C4-2B (cell line): ENCODE results near the gene ZNF467.

ENCODE experiments used
- ZFX ChIP-seq: fragments of 450-650 bp; IDR thresholded peaks from 2 replicates; pipeline ENCODE4 v1.6.1; 2017
- TF ChIP-seq, protein P1 (sequence below): fragments of 450-650 bp; conservative IDR thresholded peaks from 2 replicates; pipeline ENCODE4 v1.5.1; 2017; ENCODE audit warnings: mild to moderate bottlenecking

DNA sequence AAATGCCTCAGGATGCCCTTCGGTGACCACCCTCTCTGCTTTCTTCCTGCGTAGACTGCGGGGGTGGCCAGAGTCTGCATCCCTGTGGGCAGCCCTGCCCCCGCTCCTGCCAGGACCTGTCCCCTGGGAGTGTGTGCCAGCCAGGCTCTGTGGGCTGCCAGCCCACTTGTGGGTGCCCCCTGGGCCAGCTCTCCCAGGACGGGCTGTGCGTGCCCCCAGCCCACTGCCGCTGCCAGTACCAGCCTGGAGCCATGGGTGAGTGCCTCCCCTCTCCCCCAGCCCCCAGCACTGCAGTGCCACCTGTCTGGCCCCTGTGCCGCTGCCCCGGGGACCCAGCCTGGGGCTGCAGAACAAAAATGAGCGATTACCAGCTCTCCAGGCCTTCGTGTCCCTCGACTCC, 41.7 kb upstream of the ZNF467 start:
- no peak for TF ChIP-seq ZFX
- TF ChIP-seq, protein P1, sequence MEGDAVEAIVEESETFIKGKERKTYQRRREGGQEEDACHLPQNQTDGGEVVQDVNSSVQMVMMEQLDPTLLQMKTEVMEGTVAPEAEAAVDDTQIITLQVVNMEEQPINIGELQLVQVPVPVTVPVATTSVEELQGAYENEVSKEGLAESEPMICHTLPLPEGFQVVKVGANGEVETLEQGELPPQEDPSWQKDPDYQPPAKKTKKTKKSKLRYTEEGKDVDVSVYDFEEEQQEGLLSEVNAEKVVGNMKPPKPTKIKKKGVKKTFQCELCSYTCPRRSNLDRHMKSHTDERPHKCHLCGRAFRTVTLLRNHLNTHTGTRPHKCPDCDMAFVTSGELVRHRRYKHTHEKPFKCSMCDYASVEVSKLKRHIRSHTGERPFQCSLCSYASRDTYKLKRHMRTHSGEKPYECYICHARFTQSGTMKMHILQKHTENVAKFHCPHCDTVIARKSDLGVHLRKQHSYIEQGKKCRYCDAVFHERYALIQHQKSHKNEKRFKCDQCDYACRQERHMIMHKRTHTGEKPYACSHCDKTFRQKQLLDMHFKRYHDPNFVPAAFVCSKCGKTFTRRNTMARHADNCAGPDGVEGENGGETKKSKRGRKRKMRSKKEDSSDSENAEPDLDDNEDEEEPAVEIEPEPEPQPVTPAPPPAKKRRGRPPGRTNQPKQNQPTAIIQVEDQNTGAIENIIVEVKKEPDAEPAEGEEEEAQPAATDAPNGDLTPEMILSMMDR = no peak
